ENCODE measurements around the gene ARFIP1.
"Not testable (repeated sequence)": the region's sequence is repeated elsewhere in the genome, so short reads cannot be mapped to it uniquely, and the experiment has no call there.

The ARFIP1 gene

GRCh38 chr4:152785639-152786615, 6.2 kb downstream of the ARFIP1 start:
- no peak for DNase-seq

- DNase-seq: no peak
Observed at GRCh38 chr4:152786627-152787026, 6.9 kb downstream of the ARFIP1 start.

GRCh38 chr4:152795891-152796290, 16.1 kb downstream of the ARFIP1 start:
- no peak for DNase-seq

GRCh38 chr4:152803541-152803940, 23.8 kb downstream of the ARFIP1 start:
- no peak for DNase-seq

- no peak for DNase-seq
Observed at GRCh38 chr4:152805071-152805650, 25.4 kb downstream of the ARFIP1 start.

- DNase-seq: no peak
Observed at GRCh38 chr4:152805818-152806217, 26.1 kb downstream of the ARFIP1 start.

- DNase-seq: no peak
Observed at GRCh38 chr4:152806501-152807125, 26.9 kb downstream of the ARFIP1 start.

- no peak for DNase-seq
Observed at GRCh38 chr4:152807294-152807829, 27.6 kb downstream of the ARFIP1 start.

GRCh38 chr4:152808670-152809069, 28.9 kb downstream of the ARFIP1 start:
- no peak for DNase-seq

GRCh38 chr4:152810715-152811287, 31.0 kb downstream of the ARFIP1 start:
- DNase-seq: no peak

GRCh38 chr4:152815078-152815477, 35.3 kb downstream of the ARFIP1 start:
- DNase-seq: no peak

GRCh38 chr4:152817331-152817730, 37.6 kb downstream of the ARFIP1 start:
- no peak for DNase-seq

- DNase-seq: no peak
Observed at GRCh38 chr4:152819026-152819645, 39.4 kb downstream of the ARFIP1 start.

GRCh38 chr4:152820073-152820472, 40.3 kb downstream of the ARFIP1 start:
- no peak for DNase-seq

GRCh38 chr4:152822323-152822722, 42.6 kb downstream of the ARFIP1 start:
- no peak for DNase-seq

GRCh38 chr4:152824561-152824960, 44.8 kb downstream of the ARFIP1 start:
- no peak for DNase-seq

- no peak for DNase-seq
Observed at GRCh38 chr4:152825336-152825735, 45.6 kb downstream of the ARFIP1 start.

- DNase-seq: no peak
Observed at GRCh38 chr4:152828122-152828521, 48.4 kb downstream of the ARFIP1 start.

- no peak for DNase-seq
Observed at GRCh38 chr4:152831416-152831815, 51.7 kb downstream of the ARFIP1 start.

GRCh38 chr4:152836936-152837335, 57.2 kb downstream of the ARFIP1 start:
- DNase-seq: no peak

GRCh38 chr4:152839729-152840128, 60.0 kb downstream of the ARFIP1 start:
- not testable (repeated sequence) for DNase-seq

- DNase-seq: no peak
Observed at GRCh38 chr4:152843481-152844090, 63.8 kb downstream of the ARFIP1 start.
